SHP77 (cell line): ENCODE data around the gene TBC1D13.
"Not testable (repeated sequence)": the region's sequence is repeated elsewhere in the genome, so short reads cannot be mapped to it uniquely, and the experiment has no call there.

Experiments used
- DNase-seq, 2 experiments: peaks; one replicate each; lab custom pipeline; 2025; lab: John Stamatoyannopoulos, UW

TBC1D13 gene

GRCh38 chr9:128847803-128848202, 60.8 kb downstream of the TBC1D13 start:
- DNase-seq: no peak

- not testable (repeated sequence) for DNase-seq
Observed at GRCh38 chr9:128851024-128851423, 64.0 kb downstream of the TBC1D13 start.

- peak; percentile 18 to 19 for DNase-seq
Observed at GRCh38 chr9:128851779-128852600, 64.9 kb downstream of the TBC1D13 start.

- not testable (repeated sequence) for DNase-seq
Observed at GRCh38 chr9:128852646-128853045, 65.6 kb downstream of the TBC1D13 start.

GRCh38 chr9:128854454-128854853, 67.4 kb downstream of the TBC1D13 start:
- not testable (repeated sequence) for DNase-seq

- DNase-seq: not testable (repeated sequence)
Observed at GRCh38 chr9:128858476-128858875, 71.4 kb downstream of the TBC1D13 start.
